GM12892 (cell line): ENCODE measurements around the gene METTL25B.

Source experiments
- POLR2A ChIP-seq: IDR thresholded peaks from 2 replicates; pipeline ENCODE4 v1.6.1; 2011; ENCODE audit warnings: low read depth, low read length, control low read depth
- POLR2AphosphoS5 ChIP-seq: IDR thresholded peaks from 2 replicates; pipeline ENCODE4 v1.6.1; 2011; ENCODE audit warnings: low read depth, low read length, control low read depth

DNA sequence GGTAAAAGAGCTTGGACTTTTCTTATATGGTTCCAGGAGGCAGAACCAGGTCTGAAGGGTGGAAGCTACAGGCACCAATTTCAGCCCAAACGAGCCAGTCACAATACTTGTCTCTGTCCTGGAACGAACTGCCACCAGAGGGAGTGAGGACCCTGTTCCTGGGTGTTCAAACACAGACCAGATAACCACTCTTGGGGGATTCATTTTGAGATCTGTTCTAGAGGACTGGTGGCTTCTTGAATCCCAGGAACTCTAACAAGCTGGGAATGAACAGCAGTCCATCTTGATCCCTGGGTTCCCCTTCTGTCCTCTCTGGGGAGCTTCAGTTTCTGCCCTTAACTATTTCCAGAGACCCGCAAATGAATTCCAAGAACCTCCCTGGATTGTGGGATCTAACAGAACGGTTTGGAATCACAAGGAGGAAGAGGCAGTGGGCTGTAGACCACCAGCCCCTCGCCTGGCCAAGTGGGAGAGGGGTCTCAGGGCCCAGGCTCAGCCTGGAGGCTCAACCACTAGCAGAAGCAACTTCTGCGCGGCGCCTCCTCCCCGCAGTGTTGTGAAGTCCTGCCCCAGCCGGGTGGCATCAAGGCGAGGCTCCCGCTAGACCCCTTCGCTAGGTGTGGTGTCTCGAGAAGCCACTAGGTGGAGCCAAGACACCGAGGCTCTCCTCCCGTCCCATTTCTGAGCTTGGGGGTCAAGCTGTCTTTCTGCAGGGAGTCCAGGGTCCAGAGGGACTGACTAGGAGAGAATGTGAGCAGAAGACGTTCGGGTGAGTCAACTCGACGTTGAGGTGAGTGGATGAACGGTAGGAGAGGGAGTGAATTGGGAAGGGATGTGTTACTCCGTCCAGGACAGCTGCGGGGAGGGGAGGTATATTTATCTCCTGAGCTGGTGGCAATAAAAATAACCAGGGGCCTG is 39.0 kb upstream of the METTL25B start:
- TF ChIP-seq POLR2A (no peak), POLR2AphosphoS5 (no peak)
